Chondrocyte (in vitro differentiated cells): ENCODE data around the gene ZNF385C. TPM values are rescaled to one million over a fixed set of nuclear protein-coding genes. Genes with fewer than 3 reads are reported as not detected.

Experiments
- DNase-seq: peaks from one replicate; pipeline ENCODE4 v3.0.0; 2021; ENCODE audit warnings: mixed read lengths, low spot score
- H3K27ac Mint-ChIP-seq: one replicate; pipeline ENCODE4 v1.8.0; 2021; ENCODE audit warnings: mild to moderate bottlenecking, moderate library complexity, mixed read lengths; ENCODE audit not compliant: unreplicated experiment
- H3K27me3 Mint-ChIP-seq: 2 replicates; pipeline ENCODE4 v1.8.0; 2021; ENCODE audit warnings: low read depth, mixed read lengths
- H3K36me3 Mint-ChIP-seq: 2 replicates; pipeline ENCODE4 v1.8.0; 2021; ENCODE audit warnings: low read depth, mixed read lengths
- H3K4me1 Mint-ChIP-seq: 2 replicates; pipeline ENCODE4 v1.8.0; 2021; ENCODE audit warnings: low read depth, mild to moderate bottlenecking, mixed read lengths
- H3K4me3 Mint-ChIP-seq: one replicate; pipeline ENCODE4 v1.8.0; 2021; ENCODE audit warnings: mild to moderate bottlenecking, moderate library complexity, mixed read lengths; ENCODE audit not compliant: unreplicated experiment
- H3K9me3 Mint-ChIP-seq: 2 replicates; pipeline ENCODE4 v1.8.0; 2021; ENCODE audit warnings: low read depth, mixed read lengths
- CTCF ChIP-seq: fragments of 200-600 bp; sonication (generic); IDR thresholded peaks from 2 replicates; pipeline ENCODE4 v1.5.0; 2021; ENCODE audit warnings: antibody characterized with exemption, mild to moderate bottlenecking, moderate library complexity
- total RNA-seq: library from RNA; stranded (reverse); gene quantifications from 3 replicates; pipeline ENCODE4 v1.2.1, GENCODE V29; 2021

The ZNF385C gene
- total RNA-seq, 1 donor from 2014 or later = 0.07 TPM

GRCh38 chr17:42101513-42102292 is 3.4 kb upstream of the ZNF385C start:
- Mint-ChIP-seq H3K27me3 (peaks cover 15% of the 10 kb centered on the region), H3K9me3 (no peaks in the 10 kb centered on the region), H3K36me3 (no peaks in the 10 kb centered on the region), H3K4me3 (no peak overlapping the region), H3K27ac (no peak overlapping the region), H3K4me1 (peaks cover 3% of the 10 kb centered on the region)
- DNase-seq = no peak
- TF ChIP-seq CTCF = peak; percentile 88

DNA sequence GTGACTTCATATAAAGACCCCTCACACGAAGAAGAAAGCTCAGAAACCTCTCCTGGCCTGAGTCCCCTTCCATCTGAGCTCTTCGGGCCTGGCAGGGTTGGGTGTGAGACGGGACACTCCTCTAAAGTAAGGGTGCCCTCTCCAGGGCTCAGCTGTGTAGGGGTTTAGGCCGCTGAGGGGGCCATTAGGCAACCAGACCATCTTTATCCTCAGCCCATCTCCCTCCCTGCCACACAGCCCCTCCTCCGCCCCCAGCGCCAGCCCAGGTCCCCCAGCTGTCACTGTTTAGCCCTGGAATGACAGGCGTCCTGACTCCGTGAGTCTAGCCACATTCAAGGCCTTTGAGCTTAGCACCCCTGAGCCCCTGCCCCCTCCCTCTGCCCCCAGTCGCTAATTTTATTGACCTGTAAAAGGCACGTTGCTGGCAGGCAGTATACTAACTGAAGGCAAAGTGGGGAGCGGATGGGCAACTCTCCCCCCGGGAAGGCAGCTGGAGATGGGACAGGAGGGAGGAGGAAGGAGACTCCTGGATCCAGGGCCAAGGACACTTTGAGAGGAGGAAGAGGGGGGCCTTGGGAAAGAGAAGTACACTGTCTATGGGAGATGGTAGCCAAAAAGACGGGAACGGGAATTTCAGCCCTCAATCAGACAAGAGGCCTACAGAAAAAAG is 592 bp upstream of the ZNF385C start:
- no peak for TF ChIP-seq CTCF
- H3K9me3 Mint-ChIP-seq = no peaks in the 10 kb centered on the region
- H3K4me3 Mint-ChIP-seq = no peak overlapping the region
- H3K27me3 Mint-ChIP-seq = peaks cover 16% of the 10 kb centered on the region
- DNase-seq = no peak
- no peaks in the 10 kb centered on the region for H3K36me3 Mint-ChIP-seq
- no peak overlapping the region for H3K27ac Mint-ChIP-seq
- peaks cover 3% of the 10 kb centered on the region for H3K4me1 Mint-ChIP-seq

DNA sequence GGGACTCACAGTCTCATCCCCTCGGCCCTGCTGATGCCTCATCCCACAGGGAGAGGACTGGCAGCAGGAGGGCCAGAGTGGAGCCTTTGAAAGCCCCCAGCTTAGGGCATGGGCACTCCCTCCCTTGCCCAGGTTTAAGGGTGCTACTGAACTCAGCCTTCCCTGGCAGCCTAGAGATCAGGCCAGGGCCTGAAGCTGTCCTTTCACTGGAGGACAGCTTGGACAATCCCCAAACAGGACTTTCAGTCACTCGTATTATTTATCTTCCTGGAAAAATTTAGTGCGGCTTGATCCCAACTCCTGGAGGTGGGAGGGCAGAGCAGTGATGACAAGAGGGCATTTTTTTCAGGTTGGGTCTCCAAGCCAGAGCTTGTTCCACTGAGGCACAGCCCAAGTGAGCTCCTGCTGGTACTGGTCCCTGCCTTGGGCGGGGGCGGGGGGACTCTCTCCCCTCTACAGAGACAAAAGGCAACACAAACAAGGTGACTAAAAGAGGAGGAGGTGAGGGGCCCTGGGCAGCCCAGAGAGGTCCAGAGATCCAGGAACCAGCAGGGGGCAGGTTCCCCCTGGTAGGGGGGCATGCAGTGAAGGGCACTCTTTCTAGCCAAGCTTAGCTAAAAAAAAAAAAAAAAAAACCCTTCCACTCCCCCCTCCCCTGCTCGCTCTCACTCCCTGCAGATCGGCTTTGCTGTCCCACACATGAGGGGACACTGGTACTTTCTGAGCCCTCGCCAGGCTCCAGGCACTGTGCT is 1.7 kb downstream of the ZNF385C start:
- no peak for TF ChIP-seq CTCF
- no peak overlapping the region for H3K4me3 Mint-ChIP-seq
- no peak for DNase-seq
- H3K4me1 Mint-ChIP-seq = peaks cover 5% of the 10 kb centered on the region
- H3K36me3 Mint-ChIP-seq = no peaks in the 10 kb centered on the region
- peaks cover 16% of the 10 kb centered on the region for H3K27me3 Mint-ChIP-seq
- no peak overlapping the region for H3K27ac Mint-ChIP-seq
- H3K9me3 Mint-ChIP-seq = no peaks in the 10 kb centered on the region

- Mint-ChIP-seq H3K27ac (no peak overlapping the region), H3K27me3 (peaks cover 18% of the 10 kb centered on the region), H3K4me1 (peaks cover 4% of the 10 kb centered on the region), H3K4me3 (no peak overlapping the region), H3K9me3 (no peaks in the 10 kb centered on the region), H3K36me3 (no peaks in the 10 kb centered on the region)
- no peak for DNase-seq
- no peak for TF ChIP-seq CTCF
Observed at GRCh38 chr17:42094375-42095069, 3.8 kb downstream of the ZNF385C start.

DNA sequence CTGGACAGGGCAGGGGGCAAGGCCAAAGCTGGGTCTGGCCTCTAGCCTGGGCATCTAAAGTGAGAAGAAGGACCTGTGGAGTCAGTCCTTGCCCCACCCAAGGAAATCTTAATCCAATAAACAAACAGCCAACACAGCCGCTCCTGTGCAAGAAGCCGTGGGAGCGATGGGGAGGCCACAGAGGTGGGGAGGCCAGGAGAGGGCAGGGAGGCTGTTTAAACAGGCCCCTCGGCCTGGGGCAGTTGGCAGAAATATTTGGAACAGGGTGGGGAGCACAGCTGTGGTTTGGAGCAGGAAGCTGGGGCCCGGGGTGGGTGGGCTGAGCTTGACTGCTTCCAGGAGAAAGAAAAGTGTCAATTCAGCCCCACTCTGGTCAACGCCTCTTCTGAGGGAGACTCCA is 5.3 kb downstream of the ZNF385C start:
- no peak for DNase-seq
- no peak for TF ChIP-seq CTCF
- no peaks in the 10 kb centered on the region for H3K36me3 Mint-ChIP-seq
- peaks cover 4% of the 10 kb centered on the region for H3K4me1 Mint-ChIP-seq
- no peak overlapping the region for H3K4me3 Mint-ChIP-seq
- H3K27ac Mint-ChIP-seq = no peak overlapping the region
- peaks cover 18% of the 10 kb centered on the region for H3K27me3 Mint-ChIP-seq
- H3K9me3 Mint-ChIP-seq = no peaks in the 10 kb centered on the region
